ENCODE data around the gene BICRA. TPM values are rescaled to one million over a fixed set of nuclear protein-coding genes. Genes with fewer than 3 reads are reported as not detected.

Gene BICRA
- total and polyA plus RNA-seq, 2 of the 8 experiments (the other 6 are each of a cell fraction or from before 2014, with no cell fraction given), result 1.5 to 29.2 TPM

- TF ChIP-seq, protein P1, sequence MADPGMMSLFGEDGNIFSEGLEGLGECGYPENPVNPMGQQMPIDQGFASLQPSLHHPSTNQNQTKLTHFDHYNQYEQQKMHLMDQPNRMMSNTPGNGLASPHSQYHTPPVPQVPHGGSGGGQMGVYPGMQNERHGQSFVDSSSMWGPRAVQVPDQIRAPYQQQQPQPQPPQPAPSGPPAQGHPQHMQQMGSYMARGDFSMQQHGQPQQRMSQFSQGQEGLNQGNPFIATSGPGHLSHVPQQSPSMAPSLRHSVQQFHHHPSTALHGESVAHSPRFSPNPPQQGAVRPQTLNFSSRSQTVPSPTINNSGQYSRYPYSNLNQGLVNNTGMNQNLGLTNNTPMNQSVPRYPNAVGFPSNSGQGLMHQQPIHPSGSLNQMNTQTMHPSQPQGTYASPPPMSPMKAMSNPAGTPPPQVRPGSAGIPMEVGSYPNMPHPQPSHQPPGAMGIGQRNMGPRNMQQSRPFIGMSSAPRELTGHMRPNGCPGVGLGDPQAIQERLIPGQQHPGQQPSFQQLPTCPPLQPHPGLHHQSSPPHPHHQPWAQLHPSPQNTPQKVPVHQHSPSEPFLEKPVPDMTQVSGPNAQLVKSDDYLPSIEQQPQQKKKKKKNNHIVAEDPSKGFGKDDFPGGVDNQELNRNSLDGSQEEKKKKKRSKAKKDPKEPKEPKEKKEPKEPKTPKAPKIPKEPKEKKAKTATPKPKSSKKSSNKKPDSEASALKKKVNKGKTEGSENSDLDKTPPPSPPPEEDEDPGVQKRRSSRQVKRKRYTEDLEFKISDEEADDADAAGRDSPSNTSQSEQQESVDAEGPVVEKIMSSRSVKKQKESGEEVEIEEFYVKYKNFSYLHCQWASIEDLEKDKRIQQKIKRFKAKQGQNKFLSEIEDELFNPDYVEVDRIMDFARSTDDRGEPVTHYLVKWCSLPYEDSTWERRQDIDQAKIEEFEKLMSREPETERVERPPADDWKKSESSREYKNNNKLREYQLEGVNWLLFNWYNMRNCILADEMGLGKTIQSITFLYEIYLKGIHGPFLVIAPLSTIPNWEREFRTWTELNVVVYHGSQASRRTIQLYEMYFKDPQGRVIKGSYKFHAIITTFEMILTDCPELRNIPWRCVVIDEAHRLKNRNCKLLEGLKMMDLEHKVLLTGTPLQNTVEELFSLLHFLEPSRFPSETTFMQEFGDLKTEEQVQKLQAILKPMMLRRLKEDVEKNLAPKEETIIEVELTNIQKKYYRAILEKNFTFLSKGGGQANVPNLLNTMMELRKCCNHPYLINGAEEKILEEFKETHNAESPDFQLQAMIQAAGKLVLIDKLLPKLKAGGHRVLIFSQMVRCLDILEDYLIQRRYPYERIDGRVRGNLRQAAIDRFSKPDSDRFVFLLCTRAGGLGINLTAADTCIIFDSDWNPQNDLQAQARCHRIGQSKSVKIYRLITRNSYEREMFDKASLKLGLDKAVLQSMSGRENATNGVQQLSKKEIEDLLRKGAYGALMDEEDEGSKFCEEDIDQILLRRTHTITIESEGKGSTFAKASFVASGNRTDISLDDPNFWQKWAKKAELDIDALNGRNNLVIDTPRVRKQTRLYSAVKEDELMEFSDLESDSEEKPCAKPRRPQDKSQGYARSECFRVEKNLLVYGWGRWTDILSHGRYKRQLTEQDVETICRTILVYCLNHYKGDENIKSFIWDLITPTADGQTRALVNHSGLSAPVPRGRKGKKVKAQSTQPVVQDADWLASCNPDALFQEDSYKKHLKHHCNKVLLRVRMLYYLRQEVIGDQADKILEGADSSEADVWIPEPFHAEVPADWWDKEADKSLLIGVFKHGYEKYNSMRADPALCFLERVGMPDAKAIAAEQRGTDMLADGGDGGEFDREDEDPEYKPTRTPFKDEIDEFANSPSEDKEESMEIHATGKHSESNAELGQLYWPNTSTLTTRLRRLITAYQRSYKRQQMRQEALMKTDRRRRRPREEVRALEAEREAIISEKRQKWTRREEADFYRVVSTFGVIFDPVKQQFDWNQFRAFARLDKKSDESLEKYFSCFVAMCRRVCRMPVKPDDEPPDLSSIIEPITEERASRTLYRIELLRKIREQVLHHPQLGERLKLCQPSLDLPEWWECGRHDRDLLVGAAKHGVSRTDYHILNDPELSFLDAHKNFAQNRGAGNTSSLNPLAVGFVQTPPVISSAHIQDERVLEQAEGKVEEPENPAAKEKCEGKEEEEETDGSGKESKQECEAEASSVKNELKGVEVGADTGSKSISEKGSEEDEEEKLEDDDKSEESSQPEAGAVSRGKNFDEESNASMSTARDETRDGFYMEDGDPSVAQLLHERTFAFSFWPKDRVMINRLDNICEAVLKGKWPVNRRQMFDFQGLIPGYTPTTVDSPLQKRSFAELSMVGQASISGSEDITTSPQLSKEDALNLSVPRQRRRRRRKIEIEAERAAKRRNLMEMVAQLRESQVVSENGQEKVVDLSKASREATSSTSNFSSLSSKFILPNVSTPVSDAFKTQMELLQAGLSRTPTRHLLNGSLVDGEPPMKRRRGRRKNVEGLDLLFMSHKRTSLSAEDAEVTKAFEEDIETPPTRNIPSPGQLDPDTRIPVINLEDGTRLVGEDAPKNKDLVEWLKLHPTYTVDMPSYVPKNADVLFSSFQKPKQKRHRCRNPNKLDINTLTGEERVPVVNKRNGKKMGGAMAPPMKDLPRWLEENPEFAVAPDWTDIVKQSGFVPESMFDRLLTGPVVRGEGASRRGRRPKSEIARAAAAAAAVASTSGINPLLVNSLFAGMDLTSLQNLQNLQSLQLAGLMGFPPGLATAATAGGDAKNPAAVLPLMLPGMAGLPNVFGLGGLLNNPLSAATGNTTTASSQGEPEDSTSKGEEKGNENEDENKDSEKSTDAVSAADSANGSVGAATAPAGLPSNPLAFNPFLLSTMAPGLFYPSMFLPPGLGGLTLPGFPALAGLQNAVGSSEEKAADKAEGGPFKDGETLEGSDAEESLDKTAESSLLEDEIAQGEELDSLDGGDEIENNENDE (IDR thresholded peaks at IDR 0.05; ENCODE audit: insufficient replicate concordance, low read length), result peak; percentile 30
- TF ChIP-seq SIN3A (conservative IDR thresholded peaks at IDR 0.05 in 1 of 2, IDR thresholded peaks at IDR 0.05 in 1 of 2; ENCODE audit: low read depth in 1 of 2, low read length in 2 of 2) (0 out of 4 replicates have a peak, but pooled peaks of 1 of the 2 experiments have one; percentile 31), CTBP2 (IDR thresholded peaks at IDR 0.05; ENCODE audit: borderline replicate concordance, insufficient read depth, insufficient read length, low read length) (no peak), CBX8 (IDR thresholded peaks at IDR 0.05; ENCODE audit: borderline replicate concordance, low read depth, low read length) (no peak), RBBP5 (IDR thresholded peaks at IDR 0.05; ENCODE audit: borderline replicate concordance, low read depth, low read length) (0 out of 2 replicates have a peak, but pooled peaks have one; percentile 31)
- TF ChIP-seq, protein P2, sequence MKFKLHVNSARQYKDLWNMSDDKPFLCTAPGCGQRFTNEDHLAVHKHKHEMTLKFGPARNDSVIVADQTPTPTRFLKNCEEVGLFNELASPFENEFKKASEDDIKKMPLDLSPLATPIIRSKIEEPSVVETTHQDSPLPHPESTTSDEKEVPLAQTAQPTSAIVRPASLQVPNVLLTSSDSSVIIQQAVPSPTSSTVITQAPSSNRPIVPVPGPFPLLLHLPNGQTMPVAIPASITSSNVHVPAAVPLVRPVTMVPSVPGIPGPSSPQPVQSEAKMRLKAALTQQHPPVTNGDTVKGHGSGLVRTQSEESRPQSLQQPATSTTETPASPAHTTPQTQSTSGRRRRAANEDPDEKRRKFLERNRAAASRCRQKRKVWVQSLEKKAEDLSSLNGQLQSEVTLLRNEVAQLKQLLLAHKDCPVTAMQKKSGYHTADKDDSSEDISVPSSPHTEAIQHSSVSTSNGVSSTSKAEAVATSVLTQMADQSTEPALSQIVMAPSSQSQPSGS (IDR thresholded peaks at IDR 0.05; ENCODE audit: low read length), result 0 out of 2 replicates have a peak, but pooled peaks have one; percentile 6
Measured at GRCh38 chr19:47598407-47599349, 10.3 kb upstream of the BICRA start (continued).

Data from H1 (cell line).